Right kidney (tissue), 1 donor: ENCODE measurements around the gene CHD9.

Experiments used
- DNase-seq: peaks from one replicate; pipeline ENCODE4 v3.0.0-alpha.2; 2016

Gene CHD9

DNA sequence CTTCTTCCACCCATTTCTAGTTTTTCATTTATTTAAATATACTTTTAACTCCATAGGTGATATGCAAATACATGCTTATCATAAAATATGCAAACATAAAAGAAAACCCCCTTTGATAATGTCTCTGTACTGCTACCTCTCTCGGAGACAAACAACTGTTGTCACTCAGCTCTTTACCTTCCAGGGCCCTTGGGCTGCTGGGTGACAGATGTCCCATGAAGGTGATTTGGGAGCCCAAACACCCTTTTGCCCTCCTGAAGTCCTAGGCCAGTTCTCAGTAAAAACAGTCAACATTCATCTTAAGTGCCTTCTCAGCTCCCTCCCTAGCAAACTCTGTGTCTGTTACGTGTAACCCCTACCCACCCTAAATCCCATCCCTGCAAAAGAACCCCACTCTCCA lies 37.5 kb downstream of the CHD9 start:
- DNase-seq = no peak

- no peak for DNase-seq
Measured at GRCh38 chr16:53093162-53093744, 38.5 kb downstream of the CHD9 start.

GRCh38 chr16:53094013-53094630 lies 39.3 kb downstream of the CHD9 start:
- DNase-seq = no peak

DNA sequence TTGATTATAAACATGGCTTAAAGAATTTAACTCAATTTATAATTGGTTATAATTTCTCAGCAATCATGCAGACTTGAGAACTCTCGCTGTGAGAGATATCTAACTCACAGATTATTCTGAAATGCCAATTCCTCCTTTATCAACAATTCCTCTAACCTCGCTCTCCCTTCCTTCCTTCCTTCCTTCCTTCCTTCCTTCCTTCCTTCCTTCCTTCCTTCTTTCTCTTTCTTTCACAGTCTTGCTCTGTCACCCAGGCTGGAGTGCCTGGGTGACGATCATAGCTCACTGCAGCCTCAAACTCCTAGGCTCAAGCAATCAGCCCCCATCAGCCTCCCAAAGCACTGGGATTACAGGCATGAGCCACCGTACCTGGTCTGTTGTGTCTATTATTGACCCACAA lies 42.4 kb downstream of the CHD9 start:
- no peak for DNase-seq

GRCh38 chr16:53098526-53099317 lies 43.9 kb downstream of the CHD9 start:
- DNase-seq = peak; percentile 70

DNA sequence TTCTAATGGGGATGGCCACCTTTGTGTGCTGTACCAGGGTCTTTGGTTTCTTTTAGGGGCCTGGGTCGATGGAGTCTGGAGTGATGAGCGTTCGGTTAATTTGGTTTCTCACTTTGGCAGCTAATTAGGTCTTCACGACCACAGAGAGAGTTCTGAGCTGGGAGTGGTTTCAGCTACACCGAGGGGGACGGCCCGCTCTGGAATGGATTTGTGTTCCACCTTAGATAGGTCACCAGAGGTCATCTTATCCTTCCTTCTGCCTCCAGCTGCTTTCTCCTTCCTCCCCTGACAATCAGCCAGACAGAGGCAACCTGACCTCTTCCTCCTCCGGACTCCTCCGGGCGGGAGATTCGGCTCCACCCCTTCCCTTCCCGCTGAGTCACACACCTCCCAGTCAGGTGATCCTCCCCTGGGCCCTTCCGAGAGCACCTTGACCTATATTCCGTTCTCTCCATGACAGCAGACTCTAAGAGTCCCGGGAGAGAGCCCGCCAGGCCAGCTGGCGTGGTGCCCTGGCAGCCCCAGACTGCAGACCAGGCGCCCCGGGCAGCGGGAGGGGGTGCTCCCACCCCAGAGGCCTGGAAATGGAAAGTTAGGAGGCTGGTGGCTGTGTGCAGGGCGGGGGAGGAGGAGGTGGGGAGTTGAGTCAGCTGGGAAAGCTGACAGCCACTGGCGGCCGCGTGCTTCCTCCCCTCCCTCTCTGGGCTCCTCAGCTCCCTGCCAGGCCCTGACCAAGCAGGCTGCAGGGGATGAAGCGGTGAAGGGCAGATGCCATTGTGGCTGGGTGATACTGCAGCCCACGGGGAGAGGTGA lies 44.7 kb downstream of the CHD9 start:
- peak; percentile 92 for DNase-seq

- no peak for DNase-seq
Measured at GRCh38 chr16:53100131-53100748, 45.4 kb downstream of the CHD9 start.

DNA sequence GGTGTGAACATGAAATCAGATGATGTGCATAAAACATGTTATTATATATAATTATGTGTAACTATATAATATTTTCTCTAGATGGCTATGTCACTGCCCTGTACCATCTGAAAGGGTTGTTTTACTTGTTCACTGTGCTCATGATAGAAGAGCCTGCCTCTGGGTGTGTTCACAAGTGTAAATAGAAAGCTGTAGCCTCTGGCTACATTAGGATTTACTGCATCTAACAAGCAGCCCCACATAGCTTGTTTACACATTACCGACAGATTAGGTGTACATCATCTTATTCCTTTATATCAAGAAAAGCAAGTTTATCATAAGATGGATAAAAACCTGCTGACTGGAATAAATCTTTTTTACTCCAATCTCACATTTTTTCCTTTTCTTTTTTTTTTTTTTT lies 46.1 kb downstream of the CHD9 start:
- DNase-seq = no peak

GRCh38 chr16:53103811-53104210 lies 49.0 kb downstream of the CHD9 start:
- no peak for DNase-seq

DNA sequence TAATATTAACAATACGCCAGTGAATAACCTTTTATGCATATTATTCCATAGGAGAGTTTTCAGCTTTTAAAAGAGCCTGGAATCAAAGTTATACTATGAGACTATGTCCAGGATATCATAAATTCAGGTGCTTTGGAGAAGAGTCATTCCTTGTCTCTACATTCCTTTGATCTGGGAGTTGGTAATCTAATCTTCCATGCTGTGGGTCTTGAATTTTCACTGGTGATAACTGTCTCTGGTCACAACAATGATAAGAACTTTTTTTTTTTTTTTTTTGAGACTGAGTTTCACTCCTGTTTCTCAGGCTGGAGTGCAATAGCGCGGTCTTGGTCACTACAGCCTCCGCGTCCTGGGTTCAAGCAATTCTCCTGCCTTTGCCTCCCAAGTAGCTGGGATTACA lies 50.8 kb downstream of the CHD9 start:
- DNase-seq = no peak

- DNase-seq = no peak
Measured at GRCh38 chr16:53111078-53111791, 56.4 kb downstream of the CHD9 start.

GRCh38 chr16:53112015-53112414 lies 57.2 kb downstream of the CHD9 start:
- DNase-seq = no peak

DNA sequence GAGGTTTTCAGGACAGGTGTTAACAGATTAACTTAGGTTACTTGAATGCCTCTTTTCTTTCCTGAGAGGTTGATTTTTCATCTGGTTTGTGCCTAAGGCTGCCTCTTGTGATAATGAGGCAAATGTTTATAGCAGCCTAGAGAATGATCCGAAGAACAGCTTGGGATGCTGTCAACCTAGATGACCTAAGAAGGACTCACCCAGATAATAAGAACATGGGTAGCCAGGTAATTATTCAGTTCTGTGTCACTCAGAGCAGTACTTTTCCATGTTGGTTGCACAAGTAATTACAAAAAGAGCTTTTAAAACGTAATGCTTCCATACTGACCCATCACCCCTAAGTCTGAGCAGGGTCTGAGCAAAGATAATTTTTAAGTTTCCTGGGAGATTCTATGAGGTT lies 60.3 kb downstream of the CHD9 start:
- DNase-seq = no peak

DNA sequence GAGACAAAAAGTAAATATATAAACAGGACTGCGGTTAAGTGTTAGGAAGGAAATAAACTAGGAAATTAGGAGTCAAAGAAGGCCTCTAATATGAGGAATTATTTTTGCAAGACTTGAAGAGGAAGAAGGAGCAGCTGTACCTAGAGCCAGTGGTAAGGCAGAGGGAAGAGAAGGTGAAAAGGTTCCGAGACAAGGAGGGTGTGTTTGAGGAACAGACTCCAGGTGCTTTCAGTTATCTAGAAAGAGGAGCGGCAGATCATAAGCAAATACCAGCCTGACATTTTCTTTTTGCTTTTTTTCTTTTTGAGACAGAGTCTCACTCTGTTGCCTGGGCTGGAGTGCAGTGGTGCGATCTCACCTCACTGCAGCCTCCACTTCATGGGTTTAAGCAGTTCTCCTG lies 61.0 kb downstream of the CHD9 start:
- DNase-seq = no peak

DNA sequence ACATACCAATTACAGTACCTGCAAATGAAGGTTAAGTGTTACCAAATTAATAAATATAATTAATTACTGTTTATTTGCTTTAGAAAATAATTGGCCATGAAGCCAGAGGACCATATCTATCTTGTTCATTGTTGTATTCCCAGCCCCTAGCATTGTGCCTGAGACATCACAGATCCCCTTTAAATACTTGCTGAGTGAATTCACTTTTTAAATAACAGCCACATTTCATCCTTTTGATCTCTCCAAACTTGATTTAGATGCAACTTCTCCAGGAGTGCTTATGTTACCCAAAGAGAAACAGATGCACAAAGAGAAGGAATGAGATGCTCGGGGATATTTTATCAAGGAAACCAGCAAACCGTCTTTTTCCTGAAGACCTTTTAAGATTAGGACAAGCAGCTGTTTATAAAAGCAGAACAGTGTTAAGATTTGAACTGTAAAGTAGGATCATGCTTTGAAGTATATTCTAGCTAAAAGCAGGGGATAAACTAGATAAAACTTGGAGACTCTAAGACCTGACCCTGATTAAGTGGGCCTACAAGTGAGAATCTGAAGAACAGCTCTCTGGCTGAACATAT lies 66.3 kb downstream of the CHD9 start:
- no peak for DNase-seq

DNA sequence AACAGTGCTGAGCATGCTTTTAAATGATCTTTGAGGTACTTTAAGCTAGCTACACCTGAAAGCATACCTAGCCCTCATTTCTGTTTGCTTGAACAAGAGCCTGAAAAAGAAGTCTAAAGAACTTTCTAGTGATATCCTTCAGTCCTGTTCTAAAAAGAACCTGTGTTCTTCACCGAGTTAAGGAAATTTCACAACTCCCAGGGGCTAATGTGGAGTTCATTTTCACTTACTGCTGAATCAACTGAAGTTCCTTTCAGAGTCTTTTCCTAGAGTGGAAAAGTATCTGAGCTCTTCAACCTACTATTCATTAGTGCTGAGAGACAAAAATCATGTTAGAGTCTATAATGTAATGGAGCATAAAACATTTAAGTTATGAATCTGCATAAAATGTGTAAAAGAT lies 66.9 kb downstream of the CHD9 start:
- DNase-seq = no peak

DNA sequence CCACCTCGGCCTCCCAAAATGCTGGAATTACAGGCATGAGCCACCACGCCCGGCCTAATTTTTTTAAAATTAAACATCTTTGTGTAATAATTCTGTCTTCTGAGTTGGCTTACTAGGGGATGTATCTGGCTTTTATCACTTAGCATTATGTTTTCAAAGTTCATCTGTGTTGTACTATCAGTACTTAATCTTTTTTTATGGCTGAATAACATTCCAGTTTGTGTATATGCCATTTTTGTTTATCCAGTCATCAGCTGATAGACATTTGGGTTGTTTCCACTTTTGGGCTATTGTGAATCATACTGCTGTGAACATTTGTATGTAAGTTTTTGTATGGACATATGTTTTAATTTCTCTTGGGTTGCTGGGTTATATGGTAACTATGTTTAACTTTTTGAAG lies 69.0 kb downstream of the CHD9 start:
- DNase-seq = no peak

DNA sequence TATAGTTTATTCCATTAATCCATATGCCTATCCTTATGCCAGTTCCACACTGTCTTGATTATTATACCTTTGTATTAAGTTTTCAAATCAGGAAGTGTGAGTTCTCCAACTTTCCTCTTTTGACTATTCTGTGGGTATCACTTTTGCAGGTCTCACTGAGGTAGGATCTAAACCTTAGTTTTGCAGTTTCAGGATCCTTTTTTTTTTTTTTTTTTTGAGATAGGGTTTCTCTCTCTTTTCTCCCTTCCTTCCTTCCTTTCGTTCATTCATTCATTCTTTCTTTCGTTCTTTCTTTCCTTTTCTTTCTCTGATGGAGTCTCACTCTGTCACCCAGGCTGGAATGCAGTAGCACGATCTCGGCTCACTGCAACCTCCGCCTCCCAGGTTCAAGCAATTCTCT lies 71.6 kb downstream of the CHD9 start:
- DNase-seq = no peak

DNA sequence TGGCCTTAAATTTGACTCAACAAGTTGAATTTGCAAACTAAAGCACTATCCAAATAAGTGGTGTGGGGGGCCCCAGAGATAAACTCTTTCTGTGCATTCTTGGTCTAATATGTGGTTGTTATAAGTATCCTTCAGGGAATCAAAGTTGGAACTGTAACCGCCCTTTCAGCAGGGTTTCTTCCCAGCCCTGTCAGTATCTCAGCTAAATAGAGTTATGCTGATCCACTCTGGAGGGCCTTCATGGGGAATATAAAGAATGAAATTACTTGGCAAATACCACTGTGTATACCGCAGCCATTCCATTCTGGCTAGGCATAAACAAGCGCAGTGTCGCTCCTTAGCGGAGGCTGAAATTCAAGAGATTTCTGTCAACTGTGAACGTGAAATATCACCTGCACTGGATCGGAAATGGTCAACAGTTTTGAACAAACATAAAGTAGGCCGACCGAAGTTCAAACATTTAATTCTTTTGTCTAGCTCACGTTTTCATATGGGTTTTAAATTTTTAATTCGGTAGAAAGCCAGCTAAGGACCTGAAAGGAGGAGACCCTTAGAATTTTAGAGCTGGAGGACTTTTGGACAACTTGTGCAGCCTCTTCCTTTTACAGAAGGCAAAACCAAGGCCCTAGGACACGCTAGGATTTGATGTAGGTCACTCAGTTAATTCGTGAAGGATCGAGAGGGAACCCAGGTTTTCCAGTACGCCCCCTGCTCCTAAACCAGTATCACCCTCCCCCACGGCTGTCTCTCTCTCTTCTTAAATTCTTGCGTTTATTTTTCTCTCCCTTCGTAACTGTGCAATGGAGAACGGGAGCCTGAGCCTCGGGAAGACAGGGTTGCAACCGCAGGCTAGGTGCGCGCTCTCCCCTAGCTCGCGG lies 74.7 kb downstream of the CHD9 start:
- DNase-seq = no peak
